GM20431 (cell line): ENCODE measurements around the gene SLC15A3.
"Not testable (repeated sequence)": the region's sequence is repeated elsewhere in the genome, so short reads cannot be mapped to it uniquely, and the experiment has no call there.

Source experiments
- in situ Hi-C: fragments of 300-500 bp; cut with MseI, MboI; formaldehyde crosslinking; loops from one replicate; pipeline ENCODE4 v1.15.0; 2020; ENCODE audit warnings: low sequenced_read_pairs; ENCODE audit not compliant: unreplicated experiment

SLC15A3 gene

GRCh38 chr11:60918939-60919265, 33.1 kb downstream of the SLC15A3 start:
- in situ Hi-C loops, result no loop called here

GRCh38 chr11:60918251-60918938, 33.6 kb downstream of the SLC15A3 start:
- in situ Hi-C loops, result no loop called here

- in situ Hi-C loops, result no loop called here
Measured at GRCh38 chr11:60917267-60917666, 34.7 kb downstream of the SLC15A3 start.

- in situ Hi-C loops, result no loop called here
Measured at GRCh38 chr11:60916669-60917206, 35.2 kb downstream of the SLC15A3 start.

GRCh38 chr11:60915248-60915914, 36.6 kb downstream of the SLC15A3 start:
- in situ Hi-C loops, result no loop called here

GRCh38 chr11:60914633-60915247, 37.2 kb downstream of the SLC15A3 start:
- in situ Hi-C loops, result no loop called here

GRCh38 chr11:60913793-60914632, 38.0 kb downstream of the SLC15A3 start, which contains the start of gene TMEM109:
TSS of gene TMEM109 (plus strand) at chr11:60914158. CDS start at chr11:60919694, 5,536 bp downstream.
- in situ Hi-C loops, result no loop called here

- in situ Hi-C loops, result no loop called here
Measured at GRCh38 chr11:60912851-60913528, 39.0 kb downstream of the SLC15A3 start.

- in situ Hi-C loops, result no loop called here
Measured at GRCh38 chr11:60912223-60912850, 39.6 kb downstream of the SLC15A3 start.

GRCh38 chr11:60910711-60911380, 41.1 kb downstream of the SLC15A3 start:
- in situ Hi-C loops, result no loop called here

- in situ Hi-C loops, result no loop called here
Measured at GRCh38 chr11:60910281-60910687, 41.7 kb downstream of the SLC15A3 start.

GRCh38 chr11:60909680-60910280, 42.2 kb downstream of the SLC15A3 start:
- in situ Hi-C loops, result not testable (repeated sequence)

GRCh38 chr11:60908803-60909202, 43.2 kb downstream of the SLC15A3 start:
- in situ Hi-C loops, result no loop called here

GRCh38 chr11:60906132-60906972, 45.6 kb downstream of the SLC15A3 start, which contains the start of gene PRPF19:
TSS of gene PRPF19 (minus strand) at chr11:60906585. CDS start at chr11:60906382, 203 bp downstream.
- in situ Hi-C loops, result no loop called here

- in situ Hi-C loops, result no loop called here
Measured at GRCh38 chr11:60905551-60906113, 46.3 kb downstream of the SLC15A3 start.

- in situ Hi-C loops, result no loop called here
Measured at GRCh38 chr11:60905047-60905446, 46.9 kb downstream of the SLC15A3 start.

GRCh38 chr11:60902625-60903024, 49.4 kb downstream of the SLC15A3 start:
- in situ Hi-C loops, result no loop called here
